T-helper 1 cell (primary cell): ENCODE results near the gene DUSP28.

Experiments used
- DNase-seq, 5 donors: peaks; one replicate each; pipeline ENCODE4 v3.0.0-alpha.2; 2012 to 2020

Gene DUSP28

GRCh38 chr2:240586919-240587800 is 27.0 kb downstream of the DUSP28 start:
- DNase-seq, result peak; percentile 27 to 60 (median 53)

GRCh38 chr2:240588006-240588655 is 28.0 kb downstream of the DUSP28 start:
- peak in 1 of 5 donors; percentile 1 for DNase-seq

- DNase-seq, result no peak
Measured at GRCh38 chr2:240588669-240589068, 28.5 kb downstream of the DUSP28 start.

- no peak for DNase-seq
Measured at GRCh38 chr2:240589375-240589774, 29.2 kb downstream of the DUSP28 start.

GRCh38 chr2:240589850-240590525 is 29.8 kb downstream of the DUSP28 start:
- DNase-seq, result peak in 1 of 5 donors; percentile 5

GRCh38 chr2:240590681-240591111 is 30.5 kb downstream of the DUSP28 start:
- no peak for DNase-seq

- DNase-seq, result no peak
Measured at GRCh38 chr2:240591226-240591625, 31.1 kb downstream of the DUSP28 start.

- no peak for DNase-seq
Measured at GRCh38 chr2:240591784-240592183, 31.6 kb downstream of the DUSP28 start.

GRCh38 chr2:240593026-240593702 is 33.0 kb downstream of the DUSP28 start:
- DNase-seq, result no peak

- DNase-seq, result peak in 1 of 5 donors; percentile 10
Measured at GRCh38 chr2:240593703-240594451, 33.7 kb downstream of the DUSP28 start.

- peak in 1 of 5 donors; percentile 6 for DNase-seq
Measured at GRCh38 chr2:240594511-240595380, 34.6 kb downstream of the DUSP28 start.

- peak in 3 of 5 donors; percentile 16 to 44 (median 18) for DNase-seq
Measured at GRCh38 chr2:240595381-240596079, 35.4 kb downstream of the DUSP28 start.

GRCh38 chr2:240596080-240596460 is 35.9 kb downstream of the DUSP28 start:
- peak in 1 of 5 donors; percentile 9 for DNase-seq

GRCh38 chr2:240596491-240596931 is 36.4 kb downstream of the DUSP28 start:
- DNase-seq, result peak in 1 of 5 donors; percentile 6

GRCh38 chr2:240597054-240597418 is 36.9 kb downstream of the DUSP28 start:
- DNase-seq, result no peak

GRCh38 chr2:240597419-240598181 is 37.4 kb downstream of the DUSP28 start:
- peak in 1 of 5 donors; percentile 8 for DNase-seq

GRCh38 chr2:240598311-240598911 is 38.3 kb downstream of the DUSP28 start:
- peak in 1 of 5 donors; percentile 11 for DNase-seq

- peak in 1 of 5 donors; percentile 4 for DNase-seq
Measured at GRCh38 chr2:240599141-240599583, 39.0 kb downstream of the DUSP28 start.

- DNase-seq, result peak in 1 of 5 donors; percentile 5
Measured at GRCh38 chr2:240600451-240600961, 40.3 kb downstream of the DUSP28 start.
